GM19240 (cell line): Measurements from ENCODE around the gene UBL7.

Source experiments
- DNase-seq: peaks from one replicate; pipeline ENCODE4 v3.0.0; 2011; ENCODE audit warnings: low spot score; ENCODE audit not compliant: insufficient read length

UBL7 gene

DNA sequence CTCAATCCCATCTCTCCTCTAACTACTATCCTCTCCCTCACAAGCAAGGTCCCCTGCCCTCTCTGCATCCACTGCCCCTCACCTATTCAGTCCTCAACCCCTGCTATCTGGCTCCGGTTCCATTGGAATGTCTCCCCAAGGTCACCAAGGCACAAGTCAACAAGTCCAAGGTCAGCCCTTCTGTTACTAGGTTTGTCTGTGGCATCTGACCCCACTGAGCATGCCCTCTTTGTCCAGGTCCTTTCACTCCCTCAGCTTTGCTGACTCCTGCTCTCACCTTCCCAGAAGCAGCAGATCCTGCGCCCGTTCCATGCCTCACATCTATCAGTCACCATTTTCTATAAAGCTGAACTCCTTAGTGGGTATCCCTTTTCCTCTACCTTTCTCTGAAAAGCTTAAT, 18.9 kb downstream of the UBL7 start:
- no peak for DNase-seq

DNA sequence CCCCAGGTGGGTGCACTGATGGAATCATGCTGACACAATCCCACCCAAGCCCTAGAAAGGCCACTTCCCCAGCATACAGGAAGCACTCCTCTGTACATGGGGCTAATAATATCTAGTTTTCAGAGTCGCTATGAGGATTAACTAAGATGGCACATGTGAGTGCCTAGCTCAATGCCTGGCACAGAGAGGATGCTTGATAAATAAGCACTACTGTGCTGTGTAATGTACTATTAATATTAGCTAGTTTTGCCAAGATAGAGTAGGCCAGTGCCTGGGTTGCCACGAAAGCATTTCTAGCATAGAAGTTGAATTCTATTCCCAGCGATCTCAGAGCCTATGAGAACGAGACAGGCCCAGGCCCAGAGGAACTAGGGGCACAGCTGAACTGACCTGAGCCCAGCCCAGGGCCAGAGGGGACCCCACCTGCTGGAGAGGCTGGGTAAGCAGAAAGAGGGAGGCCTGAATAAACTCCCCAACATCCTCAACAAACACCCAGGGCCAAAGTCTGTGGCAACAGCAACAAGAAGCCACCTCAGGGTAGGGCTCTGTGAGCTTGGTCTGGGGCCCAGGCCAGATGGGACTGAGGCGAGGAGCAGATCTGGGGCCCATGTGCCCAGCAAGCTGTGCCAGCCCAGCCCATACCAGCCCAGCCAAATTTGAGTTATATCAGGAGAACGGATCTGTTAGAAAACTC, 19.6 kb downstream of the UBL7 start:
- DNase-seq = no peak

DNA sequence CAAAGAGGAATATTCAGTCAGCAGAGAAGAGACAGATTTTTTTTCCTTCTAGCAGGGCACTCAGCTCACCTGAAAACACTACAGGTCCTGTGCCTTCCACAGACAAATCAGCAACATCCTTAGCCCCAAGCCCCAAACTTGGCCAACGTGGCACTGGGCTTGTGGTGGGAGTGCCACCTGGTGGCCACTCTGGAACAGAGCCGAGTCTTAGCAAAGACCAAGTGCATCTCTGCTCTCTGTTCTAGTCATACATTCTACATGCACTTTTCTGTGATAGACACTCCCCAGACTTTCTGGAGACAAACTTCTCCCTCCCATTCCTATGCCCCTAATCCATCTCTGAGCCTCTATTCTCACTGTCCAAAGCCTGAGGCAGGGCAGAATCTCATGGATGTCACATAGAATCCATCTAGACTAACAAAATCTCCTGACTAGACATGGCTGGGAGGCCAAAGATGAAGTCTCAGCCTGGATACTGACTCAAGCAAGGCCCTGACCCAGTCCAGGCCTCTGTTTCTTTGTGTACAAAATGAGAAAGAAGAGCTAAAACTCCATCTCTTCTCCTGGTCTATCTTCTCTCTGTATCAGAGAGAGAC, 22.1 kb downstream of the UBL7 start:
- peak; percentile 89 for DNase-seq

DNA sequence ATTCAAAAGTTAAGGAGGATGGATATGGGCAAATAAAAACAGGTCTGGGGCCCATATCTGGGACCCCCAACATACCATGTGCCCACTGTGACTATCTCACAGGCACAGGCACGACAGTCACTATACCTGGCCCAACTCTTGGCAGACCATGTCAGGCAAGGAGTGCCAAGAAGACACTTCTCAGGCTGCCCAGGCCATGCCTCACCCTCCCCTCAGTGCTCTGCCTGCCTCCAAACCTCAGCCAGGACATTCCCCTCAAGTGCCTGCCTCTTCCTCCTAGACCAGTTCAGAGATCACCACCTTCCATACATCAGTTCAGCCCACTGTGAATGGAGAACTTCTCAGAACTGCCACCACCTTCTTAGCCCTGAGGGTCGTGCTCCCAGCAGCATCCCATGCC, 22.8 kb downstream of the UBL7 start:
- DNase-seq = no peak

DNA sequence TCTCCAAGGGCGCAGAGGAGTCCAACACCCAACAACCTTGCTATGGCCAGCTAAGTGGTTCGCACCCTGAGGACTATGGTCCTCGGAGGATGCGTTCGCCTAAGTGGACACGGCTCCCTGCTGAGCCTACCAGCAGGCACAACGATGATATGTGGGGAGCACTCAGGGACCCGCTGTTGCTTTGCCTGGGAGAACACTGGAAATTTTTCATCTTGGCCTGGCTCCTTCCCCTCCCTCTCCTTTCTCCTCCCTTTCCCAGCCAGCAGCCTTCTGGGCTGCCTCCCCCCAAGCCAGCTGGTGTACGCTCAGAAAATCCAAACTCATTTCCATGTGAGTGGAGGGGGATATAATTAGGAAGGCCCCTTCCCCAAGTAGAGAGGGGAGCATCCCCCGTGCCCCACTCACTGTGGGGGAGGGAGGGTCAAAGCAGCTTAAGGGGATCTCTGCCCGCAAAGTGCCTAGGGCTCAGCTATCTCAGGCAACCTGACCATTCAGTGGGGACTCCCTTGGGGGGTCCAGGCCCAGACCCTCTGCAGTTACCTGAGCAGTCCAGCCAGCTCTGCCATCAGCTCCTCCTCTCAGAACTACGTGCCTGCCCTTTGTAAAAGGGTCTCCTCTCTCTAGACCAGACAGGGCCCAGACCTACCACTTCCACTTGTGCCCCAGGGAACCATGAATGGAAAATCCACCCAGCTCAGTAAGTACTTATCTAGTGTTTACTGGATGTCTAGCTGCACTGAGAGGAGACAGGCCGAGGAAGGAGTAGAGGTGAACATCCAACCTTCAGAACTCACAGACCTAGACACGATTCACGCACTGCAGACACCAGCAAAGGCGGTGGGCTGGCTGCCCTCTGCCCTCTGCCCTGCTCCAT, 26.5 kb downstream of the UBL7 start:
- no peak for DNase-seq

DNA sequence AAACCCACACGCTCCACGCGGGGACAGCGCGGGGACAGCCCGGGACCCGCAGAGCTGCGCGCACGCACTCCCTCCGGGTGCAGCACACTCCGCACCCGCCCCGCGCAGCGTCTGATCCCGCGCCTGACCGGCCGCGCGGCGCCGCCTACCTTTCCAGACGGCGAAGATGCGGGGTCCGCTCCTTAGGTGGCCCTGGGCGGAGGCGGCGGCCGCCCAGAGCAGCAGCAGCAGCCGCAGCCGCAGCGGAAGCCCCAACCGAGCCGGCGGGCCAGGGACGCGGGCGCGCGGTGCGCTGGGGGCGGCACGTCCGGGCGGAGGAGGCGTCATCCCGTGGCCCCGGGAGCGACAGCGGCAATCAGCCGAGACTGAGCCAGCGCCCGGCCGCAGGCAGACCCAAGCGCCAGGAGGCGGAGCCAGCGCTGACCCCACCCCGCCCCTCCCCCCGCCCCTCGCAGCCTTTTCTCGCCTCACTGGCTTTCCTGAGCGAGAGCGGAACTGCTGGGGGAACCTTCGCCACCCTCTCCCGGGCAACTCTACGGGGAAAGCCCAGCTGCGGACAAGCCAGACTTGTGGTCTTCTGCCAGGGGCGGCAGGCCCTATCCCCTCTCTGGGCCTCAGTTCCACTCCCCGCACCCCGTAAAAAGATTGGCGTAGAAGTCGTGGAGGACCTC, 27.2 kb downstream of the UBL7 start, which contains the start of gene SEMA7A:
Gene SEMA7A (minus strand): TSS at position 367 of the 671 bp plus-strand sequence. CDS start 40 bp downstream, at position 327.
- DNase-seq = peak; percentile 84

DNA sequence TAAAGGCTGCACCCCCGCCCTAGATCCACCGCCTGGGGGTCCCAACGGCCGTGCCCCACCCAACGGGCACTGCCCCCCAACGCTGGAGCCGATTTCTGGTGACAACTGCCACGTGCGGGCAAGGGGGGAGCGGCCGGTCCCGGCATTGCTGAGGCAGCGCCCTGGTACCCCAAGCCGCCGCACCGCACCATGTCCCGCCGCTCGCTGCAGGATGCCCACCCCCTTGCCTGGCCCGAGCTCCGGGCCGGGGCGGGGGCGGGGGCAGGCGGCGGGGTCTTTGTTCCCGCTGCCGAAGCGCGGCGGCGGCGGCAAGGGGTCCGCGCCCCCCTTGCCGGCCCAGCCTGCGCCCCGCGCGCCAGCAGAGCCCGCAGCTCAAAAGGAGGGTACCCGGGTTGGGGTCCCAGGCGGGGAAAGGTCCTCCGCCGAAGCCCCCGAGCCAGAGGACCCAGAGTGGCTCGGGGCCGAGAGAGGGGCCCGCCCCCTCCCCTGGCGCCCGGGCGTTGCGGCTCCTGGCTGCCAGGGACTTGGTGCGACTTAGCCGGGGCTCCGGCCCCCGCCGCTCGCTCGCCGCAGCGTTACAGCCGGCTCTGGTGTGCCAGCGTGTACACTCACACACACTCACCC, 27.9 kb downstream of the UBL7 start:
- no peak for DNase-seq

DNA sequence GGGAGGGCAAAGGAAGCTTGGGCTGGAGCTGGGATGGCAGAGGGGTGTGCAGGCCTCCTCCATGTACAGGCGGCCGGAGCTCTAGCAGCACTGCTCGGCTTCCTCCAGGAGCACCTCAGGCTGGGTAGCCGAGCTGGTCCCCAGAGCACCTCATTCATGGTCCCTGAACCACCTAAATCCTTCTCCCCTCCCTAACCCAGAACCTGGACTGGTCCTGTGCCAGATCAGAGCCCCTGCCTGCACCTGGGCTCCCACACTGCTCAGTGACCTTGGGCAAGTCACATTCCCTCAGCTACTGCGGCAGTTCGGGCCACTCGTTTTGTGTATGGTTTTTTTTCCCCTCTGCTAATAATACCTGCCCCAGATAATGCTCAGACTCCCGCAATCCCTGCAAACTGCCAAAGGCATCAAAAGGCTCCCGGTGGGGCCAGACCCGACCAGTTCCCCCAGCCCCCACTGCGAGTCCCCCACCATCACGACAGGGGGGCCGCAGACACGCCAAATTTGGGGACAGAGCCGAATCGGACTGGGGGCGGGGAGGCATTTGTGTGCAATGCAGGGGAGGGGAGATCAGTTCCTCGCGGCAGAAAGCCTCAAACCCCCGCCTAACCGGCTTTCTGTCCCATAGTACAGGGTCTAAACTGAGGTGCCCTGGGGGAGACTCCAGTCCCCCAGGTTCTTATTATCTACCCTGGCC, 28.5 kb downstream of the UBL7 start:
- DNase-seq = no peak

DNA sequence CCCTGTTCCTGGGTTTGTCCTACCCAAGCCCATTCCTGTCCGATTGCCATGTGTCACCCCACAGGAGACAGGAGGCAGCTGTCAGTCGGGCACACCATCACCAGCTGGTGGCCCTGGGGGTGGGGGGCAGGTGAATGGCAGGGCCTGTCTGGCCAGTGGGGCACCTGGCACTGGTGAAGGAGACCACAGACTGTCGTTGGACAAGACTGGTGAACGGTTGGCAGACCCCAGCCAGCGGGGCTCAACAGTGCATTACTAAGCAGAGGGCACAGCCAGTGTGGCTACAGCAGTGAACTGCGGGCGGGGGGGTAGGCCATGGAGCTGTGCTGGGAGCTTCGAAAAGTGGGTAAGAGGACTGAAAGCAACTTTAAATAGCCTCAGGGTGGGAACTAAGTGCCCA, 29.3 kb downstream of the UBL7 start:
- DNase-seq = no peak

DNA sequence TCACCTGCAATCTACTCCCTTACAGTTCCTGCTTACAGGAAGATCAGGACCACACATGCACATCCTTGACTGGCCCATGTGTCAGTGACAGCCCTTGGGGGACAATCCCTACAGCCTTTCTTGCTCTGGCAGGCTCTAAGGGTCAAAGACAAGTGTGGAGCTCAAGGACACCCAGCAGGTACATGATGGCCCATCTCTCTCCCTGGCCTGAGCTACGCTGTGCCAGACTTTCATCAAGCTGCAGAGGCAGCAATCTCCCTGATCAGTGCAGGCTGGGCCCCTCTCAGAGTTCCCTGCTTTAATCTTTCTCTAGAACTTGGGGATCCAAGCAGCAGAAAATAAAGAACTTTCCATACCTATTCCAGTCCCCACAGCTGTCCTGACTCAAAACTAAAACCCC, 29.8 kb downstream of the UBL7 start:
- DNase-seq = no peak

DNA sequence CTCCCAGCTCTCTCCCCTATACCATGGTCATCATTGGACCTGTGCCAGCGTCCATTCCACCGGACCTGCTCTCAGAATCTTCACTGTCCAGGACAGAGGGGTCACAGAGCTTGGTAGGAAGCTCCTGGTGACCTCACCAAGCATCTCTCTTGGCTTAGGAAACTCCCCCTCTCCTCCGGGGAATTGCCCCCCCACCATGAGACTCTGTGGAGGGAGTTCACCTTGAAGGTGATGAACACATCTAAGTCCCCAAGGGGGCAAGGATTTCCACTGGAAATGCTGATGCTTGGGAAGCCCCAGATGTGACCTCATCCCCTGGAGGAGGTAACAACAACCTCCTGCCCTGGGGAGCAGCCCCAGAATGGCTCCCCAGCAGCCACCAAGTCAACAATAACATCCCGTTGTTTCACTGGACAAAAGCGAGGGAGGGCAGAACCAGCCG, 30.4 kb downstream of the UBL7 start:
- no peak for DNase-seq

DNA sequence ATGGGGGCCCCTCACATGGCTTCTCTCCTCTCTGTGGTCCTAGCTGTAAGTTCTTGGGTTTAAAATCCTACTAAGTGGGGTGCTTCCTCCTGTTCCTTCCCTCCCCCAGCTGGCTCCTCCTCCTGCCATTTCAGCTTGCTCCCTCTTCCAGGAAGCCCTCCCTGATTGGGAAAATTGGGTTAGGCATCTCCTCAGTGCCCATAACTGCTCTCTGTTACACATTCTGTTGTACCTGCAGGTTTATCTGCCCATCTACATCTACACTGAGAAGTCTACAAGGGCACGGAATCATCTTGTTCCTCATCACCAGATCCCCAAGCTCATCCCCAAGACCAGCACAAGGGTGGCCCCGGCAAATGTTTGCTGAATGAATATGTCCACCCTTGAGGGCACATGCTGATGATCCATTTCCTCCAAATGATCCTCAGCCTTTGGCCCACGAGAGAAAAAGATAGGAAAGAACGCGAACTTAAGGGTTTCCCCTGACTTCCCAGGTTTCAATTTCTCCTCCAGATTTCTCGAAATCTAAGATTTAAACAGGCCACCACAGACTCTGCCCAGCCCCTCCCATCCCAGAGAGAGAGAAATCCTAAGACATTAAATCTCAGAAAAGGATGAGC, 31.1 kb downstream of the UBL7 start:
- DNase-seq = no peak

DNA sequence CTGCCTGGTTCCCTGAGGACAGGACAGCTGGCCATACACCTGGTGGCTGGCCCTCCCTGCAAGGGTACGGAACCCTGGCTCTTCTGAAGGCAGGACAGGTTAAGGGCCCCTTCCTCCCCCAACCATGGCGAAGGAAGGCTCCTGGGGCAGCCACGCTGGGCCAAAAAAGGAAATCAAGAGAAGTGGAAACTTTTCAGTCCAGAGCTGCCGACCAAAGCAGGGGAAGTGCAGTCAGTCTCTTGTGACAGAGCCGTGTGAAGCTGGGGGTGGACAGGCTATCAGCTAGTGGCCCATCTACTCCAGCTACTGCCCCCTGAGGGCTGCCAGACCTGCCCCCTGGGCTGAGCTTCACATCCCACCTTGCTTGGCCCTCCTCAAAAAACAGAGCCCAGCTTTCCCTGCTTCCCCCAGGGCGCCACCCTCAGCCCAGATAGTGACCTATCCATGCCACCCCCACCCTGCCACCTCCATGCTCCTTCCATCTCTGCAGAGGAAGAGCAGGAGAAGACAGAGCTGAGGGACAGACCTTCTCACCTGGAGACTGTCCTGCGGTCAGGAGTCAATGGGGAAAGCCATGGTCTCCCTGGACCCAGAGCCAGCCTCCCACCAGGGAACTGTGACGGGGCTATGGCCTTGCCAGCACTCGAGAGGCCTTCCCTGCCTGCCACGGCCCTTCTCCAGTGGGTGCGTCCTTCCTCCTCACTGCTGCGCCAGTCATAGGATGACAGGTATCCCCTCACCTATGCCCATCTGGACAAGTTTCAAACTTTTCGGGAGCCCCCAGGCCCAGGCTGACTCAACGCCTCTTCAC, 31.8 kb downstream of the UBL7 start:
- DNase-seq = no peak

DNA sequence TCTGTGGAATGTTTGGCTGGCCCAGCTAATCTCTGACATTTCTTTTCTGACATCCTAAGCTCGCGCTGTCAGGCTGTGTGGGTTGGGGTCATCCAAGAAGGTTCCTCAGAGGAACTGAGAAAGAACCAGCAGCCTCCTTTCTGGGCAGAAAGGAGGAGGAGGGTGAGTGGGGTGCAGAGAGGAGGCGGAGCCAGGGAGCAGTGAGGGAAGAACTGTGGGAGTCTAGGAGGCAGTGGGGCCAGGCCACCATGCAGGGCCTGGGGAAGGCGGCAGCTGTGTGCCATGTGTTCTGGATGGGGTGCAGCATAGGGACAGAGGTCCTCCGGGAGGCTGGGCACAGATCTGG, 32.5 kb downstream of the UBL7 start:
- DNase-seq = no peak

DNA sequence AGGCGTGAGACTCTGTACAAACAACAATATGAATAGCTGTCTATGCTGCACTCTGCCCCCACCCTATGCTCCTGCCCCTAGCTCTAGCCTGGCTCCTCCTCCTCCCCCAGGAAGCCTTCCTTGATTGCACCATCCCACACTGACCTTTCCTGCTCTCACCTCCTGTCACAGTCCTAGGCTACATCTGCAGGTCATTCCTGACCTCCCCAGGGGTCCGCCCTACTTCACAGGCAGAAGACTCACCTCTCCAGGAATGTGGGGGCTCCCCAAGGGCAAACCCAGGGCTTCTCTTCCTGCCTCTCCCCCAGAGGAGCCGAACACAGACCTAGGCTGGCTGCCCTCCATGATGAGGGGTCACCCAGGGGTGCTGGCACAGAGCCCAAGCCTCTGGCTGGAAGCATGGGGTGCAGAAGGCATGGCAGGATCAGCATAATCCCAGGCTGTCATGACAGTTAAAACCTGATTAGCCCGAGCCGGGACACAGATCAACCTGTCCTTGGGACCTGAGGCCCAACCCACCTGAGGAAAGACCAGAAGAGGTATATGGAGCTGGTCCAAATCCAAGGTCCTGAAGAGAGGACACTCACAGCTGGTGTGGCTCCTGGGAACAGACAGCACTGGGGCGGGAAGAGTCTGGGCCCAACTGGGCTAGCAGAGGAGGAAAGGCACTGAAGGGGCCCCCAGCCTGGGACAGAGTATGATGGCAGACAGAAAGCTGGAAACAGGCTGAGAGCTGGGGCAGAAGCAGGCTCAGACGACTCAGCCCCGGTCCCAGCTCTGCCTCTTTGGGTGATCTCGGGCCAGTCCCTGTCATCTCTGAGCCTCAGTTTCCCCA, 33.1 kb downstream of the UBL7 start:
- no peak for DNase-seq

DNA sequence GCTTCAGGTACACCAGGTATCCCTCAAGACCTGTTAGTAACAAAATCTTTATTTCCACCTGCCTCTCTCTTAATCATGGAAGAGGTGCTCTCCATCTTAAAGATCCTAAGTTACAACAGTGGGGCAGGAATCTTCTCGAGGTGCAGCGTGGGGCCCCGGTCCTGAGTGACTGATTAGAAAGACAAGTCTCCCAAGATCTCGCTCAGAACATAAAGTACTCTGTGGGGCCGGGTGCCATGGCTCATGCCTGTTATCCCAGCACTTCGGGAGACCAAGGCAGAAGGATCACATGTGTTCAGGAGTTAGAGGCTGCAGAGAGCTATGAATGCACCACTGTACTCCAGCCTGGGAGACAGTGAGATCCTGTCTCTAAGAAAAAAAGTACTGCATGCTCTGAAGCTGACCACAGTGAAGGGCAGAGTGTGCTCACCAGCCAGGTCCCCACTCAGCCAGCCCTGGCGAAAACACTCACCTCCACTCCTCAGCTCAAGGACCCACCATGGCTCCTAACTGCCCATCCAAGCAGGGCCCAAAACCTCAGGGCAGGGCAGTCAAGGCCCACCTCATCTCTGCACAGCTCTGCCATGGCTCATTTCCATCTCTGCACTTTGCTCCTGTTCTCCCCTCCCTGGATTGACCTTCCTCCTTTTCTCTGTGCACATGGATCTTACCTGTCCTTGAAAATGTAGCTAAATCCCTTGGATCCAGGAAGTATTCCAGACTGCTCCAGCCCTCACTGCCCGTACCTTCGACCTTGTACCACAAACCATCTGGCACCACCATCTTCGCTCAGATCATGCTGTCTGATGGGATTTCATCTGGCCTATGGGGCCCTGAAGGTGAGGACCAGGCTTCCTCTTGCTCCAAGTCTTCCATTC, 34.3 kb downstream of the UBL7 start:
- DNase-seq = no peak

DNA sequence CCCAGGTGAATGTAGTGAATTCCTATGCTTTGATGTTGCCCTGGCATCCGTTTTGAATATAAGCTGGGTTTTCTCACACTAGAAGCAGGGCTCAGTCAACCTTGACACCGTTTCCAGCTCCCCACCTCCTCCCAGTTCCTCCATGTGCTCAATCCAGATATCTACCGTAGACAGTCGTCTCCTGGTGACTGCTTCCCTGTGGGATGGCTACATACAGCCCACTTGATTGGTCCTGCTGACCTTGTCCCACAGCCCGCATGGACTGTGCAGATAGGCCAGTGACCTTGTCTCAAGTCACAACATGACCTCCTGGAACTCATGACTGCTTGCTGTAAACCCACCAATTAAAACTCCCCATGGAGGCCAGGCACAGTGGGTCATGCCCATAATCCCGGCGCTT, 35.3 kb downstream of the UBL7 start:
- no peak for DNase-seq
